Activated naive CD4-positive, alpha-beta T cell treated with anti-CD3 and anti-CD28 coated beads for 36 hours (primary cell): ENCODE data around the gene JTB. TPM values are rescaled to one million over a fixed set of nuclear protein-coding genes. Genes with fewer than 3 reads are reported as not detected.
"Not testable (repeated sequence)": the region's sequence is repeated elsewhere in the genome, so short reads cannot be mapped to it uniquely, and the experiment has no call there.

Experiments
- CTCF ChIA-PET: fragments of 350-600 bp; sonication (Branson Sonifier 250); formaldehyde crosslinking; loops from one replicate; lab custom pipeline; 2021; ENCODE audit warnings: antibody characterized with exemption; lab: Charles Lee
- DNase-seq: peaks from one replicate; pipeline ENCODE4 v3.0.0-alpha.2; 2020
- H3K27ac Mint-ChIP-seq: one replicate; pipeline ENCODE4 v1.8.0; 2021; ENCODE audit warnings: mild to moderate bottlenecking, mixed read lengths
- H3K27me3 Mint-ChIP-seq: one replicate; pipeline ENCODE4 v1.8.0; 2021; ENCODE audit warnings: low read depth, mixed read lengths
- H3K36me3 Mint-ChIP-seq: one replicate; pipeline ENCODE4 v1.8.0; 2021; ENCODE audit warnings: low read depth, mixed read lengths
- H3K4me1 Mint-ChIP-seq: one replicate; pipeline ENCODE4 v1.8.0; 2021; ENCODE audit warnings: low read depth, mixed read lengths
- H3K4me3 Mint-ChIP-seq: one replicate; pipeline ENCODE4 v1.8.0; 2021; ENCODE audit warnings: mild to moderate bottlenecking, moderate library complexity, mixed read lengths
- H3K9me3 Mint-ChIP-seq: one replicate; pipeline ENCODE4 v1.8.0; 2021; ENCODE audit warnings: mixed read lengths
- intact Hi-C: fragments of 100-400 bp; cut with micrococcal nuclease; formaldehyde crosslinking; loops from one replicate; pipeline ENCODE4 v1.15.1; 2023
- total RNA-seq, 2 experiments: library from RNA; stranded (reverse); gene quantifications; one replicate each; pipeline ENCODE4 v1.2.3, GENCODE V29; 2021

Gene JTB
- 100 to 1,000 TPM; 126 to 131 TPM for total RNA-seq

- Mint-ChIP-seq H3K27ac (peak within 1 kb of the TSS; percentile 95), H3K9me3 (no peaks in the 10 kb centered on the region), H3K27me3 (no peaks in the 10 kb centered on the region), H3K4me1 (peaks cover 37% of the 10 kb centered on the region), H3K36me3 (peaks cover 34% of the 10 kb centered on the region), H3K4me3 (peak within 1 kb of the TSS; percentile 97)
- intact Hi-C loops = loop anchor here (1.0 to 5.0 kb wide), 9 partner anchors 8 to 320 kb away; partner anchors contain the start of genes CREB3L4, CRTC2, RPS27 and SLC39A1
- CTCF ChIA-PET = interaction anchor here (0.6 to 2.9 kb wide), 11 partner anchors 10 to 467 kb away, joined by 3 to 27 read pairs (median 3); partner anchors contain the start of genes CREB3L4, RAB13, RPS27 and SLC39A1
- DNase-seq = peak; percentile 94
These were observed at the start of gene JTB for GRCh38 chr1:153977250-153978240. TSS of gene JTB (minus strand) at chr1:153977674. CDS start at chr1:153977252, 422 bp downstream.

GRCh38 chr1:154019940-154020339 lies 42.5 kb upstream of the JTB start:
- no peak overlapping the region for H3K27ac Mint-ChIP-seq
- CTCF ChIA-PET = interaction anchor here (1.0 to 1.1 kb wide), 2 partner anchors 10 to 25 kb away, joined by 3 to 4 read pairs; no protein-coding TSS in a partner anchor
- intact Hi-C loops = loop anchor here (10.0 kb wide), 1 partner anchor 95 kb away; no protein-coding TSS in a partner anchor

DNA sequence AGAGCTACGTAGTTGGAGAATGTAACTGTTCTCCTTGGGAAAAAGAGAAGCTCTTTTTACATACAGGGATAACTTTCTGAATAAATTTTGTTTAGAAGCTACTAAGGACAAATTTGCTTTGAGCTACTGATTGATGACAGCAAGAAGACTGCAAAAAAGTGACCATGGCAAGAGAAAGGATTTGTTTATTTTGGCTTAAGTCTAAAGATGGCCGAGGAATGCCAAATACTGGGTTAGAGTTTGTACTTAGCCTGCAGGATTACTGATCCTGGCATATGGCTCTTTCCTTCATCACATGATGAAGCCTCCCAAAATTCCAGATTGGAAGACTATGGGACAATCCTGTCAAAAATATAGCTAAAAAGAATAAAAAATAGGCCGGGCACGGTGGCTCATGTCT lies 41.8 kb upstream of the JTB start:
- CTCF ChIA-PET = interaction anchor here (1.0 kb wide), 1 partner anchor 11 kb away, joined by 3 read pairs; no protein-coding TSS in a partner anchor
- intact Hi-C loops = loop anchor here (10.0 kb wide), 1 partner anchor 96 kb away; no protein-coding TSS in a partner anchor
- no peaks in the 10 kb centered on the region for H3K9me3 Mint-ChIP-seq

More at GRCh38 chr1:154019940-154020339, 42.5 kb upstream of the JTB start:
- H3K36me3 Mint-ChIP-seq = no peaks in the 10 kb centered on the region
- no peak overlapping the region for H3K4me3 Mint-ChIP-seq
- no peaks in the 10 kb centered on the region for H3K27me3 Mint-ChIP-seq
- no peaks in the 10 kb centered on the region for H3K9me3 Mint-ChIP-seq
- DNase-seq = no peak
- H3K4me1 Mint-ChIP-seq = no peaks in the 10 kb centered on the region

GRCh38 chr1:154014154-154014907 lies 36.9 kb upstream of the JTB start:
- H3K27ac Mint-ChIP-seq = no peak overlapping the region
- no peaks in the 10 kb centered on the region for H3K9me3 Mint-ChIP-seq
- DNase-seq = no peak
- no peaks in the 10 kb centered on the region for H3K4me1 Mint-ChIP-seq
- H3K4me3 Mint-ChIP-seq = no peak overlapping the region
- no peaks in the 10 kb centered on the region for H3K27me3 Mint-ChIP-seq
- CTCF ChIA-PET = interaction anchor here (0.6 kb wide), 1 partner anchor 88 kb away, joined by 3 read pairs; no protein-coding TSS in a partner anchor
- H3K36me3 Mint-ChIP-seq = no peaks in the 10 kb centered on the region
- intact Hi-C loops = loop anchor here (10.0 kb wide), 1 partner anchor 100 kb away; no protein-coding TSS in a partner anchor

More for the DNA sequence above, 41.8 kb upstream of the JTB start:
- Mint-ChIP-seq H3K36me3 (no peaks in the 10 kb centered on the region), H3K4me3 (no peak overlapping the region), H3K27me3 (no peaks in the 10 kb centered on the region), H3K4me1 (no peaks in the 10 kb centered on the region), H3K27ac (no peak overlapping the region)
- no peak for DNase-seq

GRCh38 chr1:154012543-154012942 lies 35.1 kb upstream of the JTB start:
- H3K4me3 Mint-ChIP-seq, H3K27me3 Mint-ChIP-seq, H3K4me1 Mint-ChIP-seq, H3K9me3 Mint-ChIP-seq, H3K36me3 Mint-ChIP-seq, DNase-seq, CTCF ChIA-PET, H3K27ac Mint-ChIP-seq: not testable (repeated sequence)
- intact Hi-C loops = loop anchor here (10.0 kb wide), 1 partner anchor 102 kb away; no protein-coding TSS in a partner anchor

GRCh38 chr1:154012129-154012528 lies 34.7 kb upstream of the JTB start:
- Mint-ChIP-seq H3K9me3 (no peaks in the 10 kb centered on the region), H3K27me3 (no peaks in the 10 kb centered on the region), H3K4me3 (no peak overlapping the region), H3K36me3 (no peaks in the 10 kb centered on the region), H3K4me1 (no peaks in the 10 kb centered on the region), H3K27ac (no peak overlapping the region)
- CTCF ChIA-PET = no interaction called here
- intact Hi-C loops = loop anchor here (10.0 kb wide), 1 partner anchor 103 kb away; no protein-coding TSS in a partner anchor
- no peak for DNase-seq

DNA sequence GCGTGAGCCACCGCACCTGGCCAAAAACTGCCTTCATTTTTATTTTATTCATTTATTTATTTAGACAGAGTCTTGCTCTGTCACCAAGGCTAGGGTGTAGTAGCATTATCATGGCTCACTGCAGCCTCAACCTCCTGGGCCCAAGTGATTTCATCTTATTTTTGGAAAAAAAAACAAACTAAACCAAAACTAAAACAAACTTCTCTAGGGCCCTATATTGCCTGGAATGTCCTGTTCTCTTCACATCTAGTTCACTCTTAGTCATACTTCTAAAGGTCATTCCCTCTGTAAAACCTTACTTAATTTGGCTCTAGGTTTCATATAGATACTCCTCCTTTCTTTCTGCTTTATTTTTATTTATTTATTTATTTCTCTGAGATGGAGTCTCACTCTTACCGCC lies 28.7 kb upstream of the JTB start:
- no peak overlapping the region for H3K4me3 Mint-ChIP-seq
- H3K27me3 Mint-ChIP-seq = no peaks in the 10 kb centered on the region
- intact Hi-C loops = no loop called here
- H3K27ac Mint-ChIP-seq = no peak overlapping the region
- H3K36me3 Mint-ChIP-seq = no peaks in the 10 kb centered on the region
- H3K9me3 Mint-ChIP-seq = no peaks in the 10 kb centered on the region
- no peaks in the 10 kb centered on the region for H3K4me1 Mint-ChIP-seq
- DNase-seq = no peak
- CTCF ChIA-PET = no interaction called here

DNA sequence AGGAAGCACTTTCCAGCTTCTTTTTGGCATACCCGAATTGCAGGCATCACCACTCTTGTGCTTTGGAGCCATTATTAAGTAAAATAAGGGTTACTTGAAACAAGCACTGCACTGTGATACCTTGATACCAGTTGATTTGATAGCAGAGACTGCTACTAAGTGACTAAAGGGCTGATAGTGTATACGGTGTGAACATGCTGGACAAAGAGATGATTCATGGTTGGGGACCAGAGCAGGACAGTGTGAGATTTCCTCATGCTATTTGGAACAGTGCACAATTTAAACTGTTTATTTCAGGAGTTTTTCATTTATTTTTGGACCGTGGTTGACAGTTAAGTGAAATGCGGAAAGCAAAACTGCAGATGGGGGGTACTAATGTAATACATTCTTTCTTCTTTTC lies 22.9 kb upstream of the JTB start:
- no peak for DNase-seq
- no peak overlapping the region for H3K27ac Mint-ChIP-seq
- intact Hi-C loops = no loop called here
- no peaks in the 10 kb centered on the region for H3K27me3 Mint-ChIP-seq
- no peak overlapping the region for H3K4me3 Mint-ChIP-seq
- peaks cover 6% of the 10 kb centered on the region for H3K36me3 Mint-ChIP-seq
- peaks cover 1% of the 10 kb centered on the region for H3K4me1 Mint-ChIP-seq
- no peaks in the 10 kb centered on the region for H3K9me3 Mint-ChIP-seq
- CTCF ChIA-PET = no interaction called here

DNA sequence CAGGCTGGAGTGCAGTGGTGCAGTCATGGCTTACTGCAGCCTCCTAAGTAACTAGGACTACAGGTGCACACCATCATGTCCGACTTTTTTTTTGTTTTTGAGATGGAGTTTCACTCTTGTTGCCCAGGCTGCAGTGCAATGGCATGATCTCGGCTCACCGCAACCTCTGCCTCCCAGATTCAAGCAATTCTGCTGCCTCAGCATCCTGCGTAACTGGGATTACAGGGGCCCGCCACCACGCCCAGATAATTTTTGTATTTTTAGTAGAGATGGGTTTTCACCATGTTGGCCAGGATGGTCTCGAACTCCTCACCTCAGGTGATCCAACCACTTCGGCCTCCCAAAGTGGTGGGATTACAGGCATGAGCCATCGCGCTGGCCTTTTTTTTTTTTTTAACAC lies 19.4 kb upstream of the JTB start:
- H3K4me3 Mint-ChIP-seq, intact Hi-C loops, H3K27ac Mint-ChIP-seq, DNase-seq, H3K27me3 Mint-ChIP-seq, H3K9me3 Mint-ChIP-seq: not testable (repeated sequence)
- Mint-ChIP-seq H3K4me1 (peaks cover 19% of the 10 kb centered on the region), H3K36me3 (peaks cover 38% of the 10 kb centered on the region)
- CTCF ChIA-PET = interaction anchor here (0.7 kb wide), 1 partner anchor 76 kb away, joined by 4 read pairs; no protein-coding TSS in a partner anchor

DNA sequence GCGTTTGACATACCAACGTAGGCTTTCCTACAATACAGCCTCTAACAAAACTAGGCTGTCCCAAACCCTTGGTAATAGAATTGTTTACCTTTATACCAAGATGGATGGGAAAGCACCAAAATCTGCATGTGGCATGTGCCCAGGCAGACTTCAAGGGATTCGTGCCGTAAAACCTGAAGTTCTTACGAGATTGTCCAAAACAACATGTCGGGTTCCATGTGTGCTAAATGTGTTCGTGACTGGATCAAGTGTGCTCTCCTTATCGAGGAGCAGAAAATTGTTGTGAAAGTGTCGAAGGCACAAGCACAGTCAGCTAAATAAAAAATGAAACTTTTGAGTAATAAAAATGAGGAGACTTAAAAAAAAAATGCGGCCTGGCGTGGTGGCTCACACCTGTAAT lies 18.2 kb upstream of the JTB start:
- intact Hi-C loops = no loop called here
- H3K27me3 Mint-ChIP-seq = no peaks in the 10 kb centered on the region
- H3K36me3 Mint-ChIP-seq = peaks cover 50% of the 10 kb centered on the region
- peaks cover 24% of the 10 kb centered on the region for H3K4me1 Mint-ChIP-seq
- no peak overlapping the region for H3K27ac Mint-ChIP-seq
- no peaks in the 10 kb centered on the region for H3K9me3 Mint-ChIP-seq
- H3K4me3 Mint-ChIP-seq = no peak overlapping the region
- no peak for DNase-seq
- CTCF ChIA-PET = interaction anchor here (1.4 kb wide), 1 partner anchor 9 kb away, joined by 3 read pairs; no protein-coding TSS in a partner anchor

DNA sequence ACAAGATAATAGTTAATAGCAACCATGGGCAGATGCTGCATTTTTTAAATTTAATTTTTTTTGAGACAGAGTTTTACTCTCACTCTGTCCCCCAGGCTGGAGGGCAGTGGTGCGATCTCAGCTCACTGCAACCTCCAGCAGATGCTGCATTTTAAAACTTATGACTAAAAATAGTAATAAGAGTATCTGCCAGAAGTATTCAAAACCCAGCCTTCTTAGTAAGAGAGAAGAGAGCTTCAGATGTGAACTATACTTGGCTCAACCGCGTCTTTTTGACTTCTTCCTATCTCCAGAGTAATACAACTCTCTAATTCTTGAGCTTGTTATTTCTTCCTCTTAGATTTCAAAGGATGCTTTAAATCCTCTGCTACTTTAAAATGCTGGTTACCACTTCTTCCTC lies 17.7 kb upstream of the JTB start:
- H3K27ac Mint-ChIP-seq = no peak overlapping the region
- H3K36me3 Mint-ChIP-seq = peaks cover 52% of the 10 kb centered on the region
- no peak overlapping the region for H3K4me3 Mint-ChIP-seq
- peaks cover 26% of the 10 kb centered on the region for H3K4me1 Mint-ChIP-seq
- DNase-seq = no peak
- intact Hi-C loops = no loop called here
- CTCF ChIA-PET = interaction anchor here (1.4 to 1.5 kb wide), 2 partner anchors 8 to 109 kb away, joined by 3 read pairs; no protein-coding TSS in a partner anchor
- no peaks in the 10 kb centered on the region for H3K27me3 Mint-ChIP-seq
- no peaks in the 10 kb centered on the region for H3K9me3 Mint-ChIP-seq
